Measurements from ENCODE around the gene SAMM50.

SAMM50 gene

GRCh38 chr22:44005524-44005923 lies 50.3 kb downstream of the SAMM50 start:
- Histone ChIP-seq H3K4me1 (ENCODE audit: control insufficient read depth, insufficient read depth, low read depth, low read length) (no peaks in the 10 kb centered on the region), H2BK5ac (ENCODE audit: low read depth, low read length, poor library complexity, severe bottlenecking) (no peak overlapping the region), H3K4me3 (ENCODE audit: insufficient read depth in 1 of 2, low read depth in 1 of 2, low read length in 2 of 2) (no peak overlapping the region), H3K4me2 (ENCODE audit: low read length, poor library complexity, severe bottlenecking) (no peak overlapping the region), H3K23ac (ENCODE audit: low read length in 2 of 2) (no peak overlapping the region), H2BK15ac (ENCODE audit: low read depth, poor library complexity, severe bottlenecking) (no peak overlapping the region), H4K8ac (ENCODE audit: low read length) (no peak overlapping the region), H3K9ac (ENCODE audit: low read length) (no peak overlapping the region), H3K27me3 (ENCODE audit: control insufficient read depth in 1 of 2, insufficient read depth in 1 of 2, low read length in 2 of 2) (no peaks in the 10 kb centered on the region), H2AK5ac (ENCODE audit: low read length, severe bottlenecking) (no peak overlapping the region), H4K91ac (ENCODE audit: low read length) (no peak overlapping the region), H2AFZ (ENCODE audit: low read depth, low read length) (no peak overlapping the region), H2BK120ac (ENCODE audit: low read depth, low read length) (no peak overlapping the region), H3K14ac (ENCODE audit: low read length in 2 of 2) (no peak overlapping the region), H3K79me1 (replicated peaks; ENCODE audit: low read length, poor library complexity, severe bottlenecking) (peaks cover 3% of the 10 kb centered on the region), H3K27ac (ENCODE audit: low read length, poor library complexity, severe bottlenecking) (no peak overlapping the region), H3K36me3 (ENCODE audit: control insufficient read depth in 1 of 2, insufficient read depth in 2 of 2, low read depth in 1 of 2, low read length in 2 of 2) (peaks cover 14 to 19% of the 10 kb centered on the region in 2 experiments), H3K4ac (ENCODE audit: low read depth in 1 of 2, low read length in 2 of 2) (no peak overlapping the region), H3K9me3 (ENCODE audit: control insufficient read depth, low read length) (no peaks in the 10 kb centered on the region), H3K18ac (ENCODE audit: low read depth in 1 of 2, low read length in 2 of 2) (no peak overlapping the region), H2BK12ac (ENCODE audit: low read length in 2 of 2) (no peak overlapping the region)
- WGBS: over 99% methylated on average over 4 of the region's 4 CpGs
- no peak for DNase-seq

GRCh38 chr22:44012162-44012561 lies 56.9 kb downstream of the SAMM50 start:
- 91% methylated on average over 4 of the region's 5 CpGs for WGBS

GRCh38 chr22:44012591-44012990 lies 57.3 kb downstream of the SAMM50 start:
- H3K14ac ChIP-seq (ENCODE audit: low read length in 2 of 2): no peak overlapping the region
- no peak overlapping the region for H3K27ac ChIP-seq (ENCODE audit: low read length, poor library complexity, severe bottlenecking)
- H3K9me3 ChIP-seq (ENCODE audit: control insufficient read depth, low read length): no peaks in the 10 kb centered on the region
- H3K4me3 ChIP-seq (ENCODE audit: insufficient read depth in 1 of 2, low read depth in 1 of 2, low read length in 2 of 2): no peak overlapping the region
- no peak overlapping the region for H2AFZ ChIP-seq (ENCODE audit: low read depth, low read length)
- H2AK5ac ChIP-seq (ENCODE audit: low read length, severe bottlenecking): no peak overlapping the region
- 95% methylated on average over 6 of the region's 7 CpGs for WGBS
- no peaks in the 10 kb centered on the region for H3K4me1 ChIP-seq (ENCODE audit: control insufficient read depth, insufficient read depth, low read depth, low read length)
- no peak overlapping the region for H2BK5ac ChIP-seq (ENCODE audit: low read depth, low read length, poor library complexity, severe bottlenecking)
- H2BK120ac ChIP-seq (ENCODE audit: low read depth, low read length): no peak overlapping the region
- H2BK12ac ChIP-seq (ENCODE audit: low read length in 2 of 2): no peak overlapping the region
- H3K18ac ChIP-seq (ENCODE audit: low read depth in 1 of 2, low read length in 2 of 2): no peak overlapping the region
- no peak for DNase-seq
- no peak overlapping the region for H3K4me2 ChIP-seq (ENCODE audit: low read length, poor library complexity, severe bottlenecking)
- H3K36me3 ChIP-seq (ENCODE audit: control insufficient read depth in 1 of 2, insufficient read depth in 2 of 2, low read depth in 1 of 2, low read length in 2 of 2): peaks cover 0 to 2% of the 10 kb centered on the region in 2 experiments
- no peak overlapping the region for H4K91ac ChIP-seq (ENCODE audit: low read length)
- H3K27me3 ChIP-seq (ENCODE audit: control insufficient read depth in 1 of 2, insufficient read depth in 1 of 2, low read length in 2 of 2): no peaks in the 10 kb centered on the region
- H4K8ac ChIP-seq (ENCODE audit: low read length): no peak overlapping the region
- no peak overlapping the region for H3K9ac ChIP-seq (ENCODE audit: low read length)
- H3K23ac ChIP-seq (ENCODE audit: low read length in 2 of 2): no peak overlapping the region
- H3K79me1 ChIP-seq (replicated peaks; ENCODE audit: low read length, poor library complexity, severe bottlenecking): no peaks in the 10 kb centered on the region
- H3K4ac ChIP-seq (ENCODE audit: low read depth in 1 of 2, low read length in 2 of 2): no peak overlapping the region
- no peak overlapping the region for H2BK15ac ChIP-seq (ENCODE audit: low read depth, poor library complexity, severe bottlenecking)

More at GRCh38 chr22:44012162-44012561, 56.9 kb downstream of the SAMM50 start:
- H3K79me1 ChIP-seq (replicated peaks; ENCODE audit: low read length, poor library complexity, severe bottlenecking): no peaks in the 10 kb centered on the region
- H3K36me3 ChIP-seq (ENCODE audit: control insufficient read depth in 1 of 2, insufficient read depth in 2 of 2, low read depth in 1 of 2, low read length in 2 of 2): peaks cover 0 to 3% of the 10 kb centered on the region in 2 experiments
- no peaks in the 10 kb centered on the region for H3K9me3 ChIP-seq (ENCODE audit: control insufficient read depth, low read length)
- no peak overlapping the region for H3K23ac ChIP-seq (ENCODE audit: low read length in 2 of 2)
- H2BK15ac ChIP-seq (ENCODE audit: low read depth, poor library complexity, severe bottlenecking): no peak overlapping the region
- H2BK12ac ChIP-seq (ENCODE audit: low read length in 2 of 2): no peak overlapping the region
- DNase-seq: no peak
- no peak overlapping the region for H3K4ac ChIP-seq (ENCODE audit: low read depth in 1 of 2, low read length in 2 of 2)
- H3K18ac ChIP-seq (ENCODE audit: low read depth in 1 of 2, low read length in 2 of 2): no peak overlapping the region
- H3K9ac ChIP-seq (ENCODE audit: low read length): no peak overlapping the region
- H3K4me1 ChIP-seq (ENCODE audit: control insufficient read depth, insufficient read depth, low read depth, low read length): no peaks in the 10 kb centered on the region
- no peak overlapping the region for H2BK120ac ChIP-seq (ENCODE audit: low read depth, low read length)
- H4K91ac ChIP-seq (ENCODE audit: low read length): no peak overlapping the region
- no peak overlapping the region for H3K14ac ChIP-seq (ENCODE audit: low read length in 2 of 2)
- no peak overlapping the region for H3K4me2 ChIP-seq (ENCODE audit: low read length, poor library complexity, severe bottlenecking)
- H4K8ac ChIP-seq (ENCODE audit: low read length): no peak overlapping the region
- H2AK5ac ChIP-seq (ENCODE audit: low read length, severe bottlenecking): no peak overlapping the region
- H2AFZ ChIP-seq (ENCODE audit: low read depth, low read length): no peak overlapping the region
- no peaks in the 10 kb centered on the region for H3K27me3 ChIP-seq (ENCODE audit: control insufficient read depth in 1 of 2, insufficient read depth in 1 of 2, low read length in 2 of 2)
- no peak overlapping the region for H3K27ac ChIP-seq (ENCODE audit: low read length, poor library complexity, severe bottlenecking)
- no peak overlapping the region for H3K4me3 ChIP-seq (ENCODE audit: insufficient read depth in 1 of 2, low read depth in 1 of 2, low read length in 2 of 2)
- H2BK5ac ChIP-seq (ENCODE audit: low read depth, low read length, poor library complexity, severe bottlenecking): no peak overlapping the region

GRCh38 chr22:44014241-44014640 lies 59.0 kb downstream of the SAMM50 start:
- no peak overlapping the region for H3K18ac ChIP-seq (ENCODE audit: low read depth in 1 of 2, low read length in 2 of 2)
- no peaks in the 10 kb centered on the region for H3K9me3 ChIP-seq (ENCODE audit: control insufficient read depth, low read length)
- no peaks in the 10 kb centered on the region for H3K36me3 ChIP-seq (ENCODE audit: control insufficient read depth in 1 of 2, insufficient read depth in 2 of 2, low read depth in 1 of 2, low read length in 2 of 2)
- H3K4me3 ChIP-seq (ENCODE audit: insufficient read depth in 1 of 2, low read depth in 1 of 2, low read length in 2 of 2): no peak overlapping the region
- no peak overlapping the region for H3K9ac ChIP-seq (ENCODE audit: low read length)
- no peak overlapping the region for H2AFZ ChIP-seq (ENCODE audit: low read depth, low read length)
- no peaks in the 10 kb centered on the region for H3K4me1 ChIP-seq (ENCODE audit: control insufficient read depth, insufficient read depth, low read depth, low read length)
- no peak overlapping the region for H2BK120ac ChIP-seq (ENCODE audit: low read depth, low read length)
- no peak overlapping the region for H3K23ac ChIP-seq (ENCODE audit: low read length in 2 of 2)
- H3K27ac ChIP-seq (ENCODE audit: low read length, poor library complexity, severe bottlenecking): no peak overlapping the region
- H2BK12ac ChIP-seq (ENCODE audit: low read length in 2 of 2): no peak overlapping the region
- no peak for DNase-seq
- no peak overlapping the region for H2AK5ac ChIP-seq (ENCODE audit: low read length, severe bottlenecking)
- H2BK5ac ChIP-seq (ENCODE audit: low read depth, low read length, poor library complexity, severe bottlenecking): no peak overlapping the region
- WGBS: no CpG with 5 or more reads among the region's 2 CpGs
- H3K27me3 ChIP-seq (ENCODE audit: control insufficient read depth in 1 of 2, insufficient read depth in 1 of 2, low read length in 2 of 2): no peaks in the 10 kb centered on the region
- H4K91ac ChIP-seq (ENCODE audit: low read length): no peak overlapping the region
- H4K8ac ChIP-seq (ENCODE audit: low read length): no peak overlapping the region
- no peaks in the 10 kb centered on the region for H3K79me1 ChIP-seq (replicated peaks; ENCODE audit: low read length, poor library complexity, severe bottlenecking)
- no peak overlapping the region for H2BK15ac ChIP-seq (ENCODE audit: low read depth, poor library complexity, severe bottlenecking)
- no peak overlapping the region for H3K14ac ChIP-seq (ENCODE audit: low read length in 2 of 2)
- no peak overlapping the region for H3K4me2 ChIP-seq (ENCODE audit: low read length, poor library complexity, severe bottlenecking)
- H3K4ac ChIP-seq (ENCODE audit: low read depth in 1 of 2, low read length in 2 of 2): no peak overlapping the region

Data from mesenchymal stem cell (in vitro differentiated cells and primary cell).